Measurements from ENCODE around the gene POLD4.

GRCh38 chr11:67312187-67313021, 40.9 kb downstream of the POLD4 start:
- no peak for TF ChIP-seq CTCF (conservative IDR thresholded peaks at IDR 0.05 in 1 of 2, IDR thresholded peaks at IDR 0.05 in 1 of 2; ENCODE audit: low read depth in 1 of 2, low read length in 2 of 2)
- no peak for TF ChIP-seq EZH2 (IDR thresholded peaks at IDR 0.05; ENCODE audit: low read length, missing control alignments)
